Daoy (cell line): ENCODE data around the gene NUTM1. TPM values are rescaled to one million over a fixed set of nuclear protein-coding genes. Genes with fewer than 3 reads are reported as not detected.
"Not testable (repeated sequence)": the region's sequence is repeated elsewhere in the genome, so short reads cannot be mapped to it uniquely, and the experiment has no call there.

ENCODE experiments used
- DNase-seq: peaks from one replicate; pipeline ENCODE4 v3.0.0-alpha.2; 2015; ENCODE audit warnings: low read depth
- total RNA-seq: library from RNA; depleted of rRNA; stranded (reverse); fragments of >200 nt; shearing (Covaris generic); gene quantifications from 2 replicates; pipeline ENCODE4 v1.2.3, GENCODE V29; 2014

Gene NUTM1
- total RNA-seq, 1 experiment from 2014 or later, result not detected

DNA sequence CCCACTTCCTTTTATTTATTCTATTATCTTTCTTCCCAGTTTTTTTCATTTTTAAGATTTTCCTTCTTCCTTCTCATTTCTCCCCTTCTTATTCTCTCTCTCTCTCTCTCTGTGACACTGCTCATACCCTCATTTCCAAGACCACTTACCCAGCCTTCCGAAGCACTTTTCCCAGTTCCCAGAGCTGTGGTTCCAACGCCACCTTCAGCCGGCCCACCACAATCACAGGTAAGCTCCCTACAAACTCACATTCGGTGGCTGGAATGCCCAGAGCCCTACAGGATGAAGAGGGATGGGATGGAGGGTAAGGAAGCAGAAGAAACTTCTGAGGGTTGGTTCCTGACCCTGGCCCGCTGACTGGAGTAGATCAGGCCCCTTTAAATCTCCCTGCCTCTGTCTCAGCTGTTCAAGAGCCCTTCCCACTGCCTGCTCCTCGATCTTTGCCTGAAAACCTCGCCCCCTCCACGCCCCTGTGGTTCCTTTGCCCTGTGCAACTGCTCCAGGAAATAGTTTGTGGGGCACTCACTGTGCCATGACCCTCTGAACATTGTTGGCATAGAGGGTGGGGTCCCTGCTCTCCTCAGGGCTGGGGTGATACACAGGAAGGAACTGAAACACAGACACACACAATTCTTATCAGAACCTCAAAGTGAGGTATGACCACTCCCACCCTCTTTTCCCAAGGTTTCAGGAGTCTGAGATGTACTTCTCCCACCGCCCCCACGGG, 19.1 kb downstream of the NUTM1 start:
- DNase-seq, result no peak

DNA sequence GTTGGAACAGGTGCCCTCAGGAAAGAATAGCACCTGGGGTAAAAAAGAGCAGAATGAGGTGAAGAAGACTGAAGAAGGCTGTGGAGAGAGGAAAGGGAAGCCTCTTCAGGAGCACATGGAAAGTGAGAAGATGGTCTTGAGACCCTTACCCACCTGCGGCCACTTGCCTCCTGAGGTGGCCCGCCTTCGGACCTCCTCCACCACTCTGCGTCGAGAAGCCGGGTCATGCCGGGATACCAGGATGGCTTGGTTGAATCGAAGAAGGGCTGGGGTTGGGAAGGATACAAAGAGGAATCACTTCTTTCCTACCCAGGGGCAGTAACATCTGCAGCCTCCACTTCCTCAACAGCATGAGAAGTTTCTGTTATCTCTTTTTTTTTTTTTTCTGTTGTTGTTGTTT, 20.9 kb downstream of the NUTM1 start:
- DNase-seq, result no peak

GRCh38 chr15:34365091-34365825, 22.1 kb downstream of the NUTM1 start:
- no peak for DNase-seq

DNA sequence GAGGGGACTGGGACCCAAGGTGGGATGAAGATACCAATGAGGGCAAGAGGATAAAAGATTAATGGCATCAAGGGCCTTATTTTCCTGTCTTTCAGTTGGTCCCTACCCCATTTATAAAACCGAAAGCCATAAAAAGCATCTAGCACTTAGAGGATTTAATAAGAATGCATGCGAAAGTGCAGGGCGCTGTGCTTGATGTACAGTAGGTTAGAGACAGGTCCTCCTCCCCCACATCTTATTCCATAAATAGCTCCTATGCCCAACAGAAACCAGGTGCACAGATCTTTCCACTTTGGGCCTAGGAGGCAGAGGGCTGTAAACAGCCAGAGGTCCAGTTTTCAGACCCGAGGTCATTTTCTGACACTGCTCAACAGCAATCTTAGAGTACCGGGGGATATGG, 22.7 kb downstream of the NUTM1 start:
- no peak for DNase-seq

GRCh38 chr15:34366271-34367065, 23.4 kb downstream of the NUTM1 start:
- peak; percentile 82 for DNase-seq

DNA sequence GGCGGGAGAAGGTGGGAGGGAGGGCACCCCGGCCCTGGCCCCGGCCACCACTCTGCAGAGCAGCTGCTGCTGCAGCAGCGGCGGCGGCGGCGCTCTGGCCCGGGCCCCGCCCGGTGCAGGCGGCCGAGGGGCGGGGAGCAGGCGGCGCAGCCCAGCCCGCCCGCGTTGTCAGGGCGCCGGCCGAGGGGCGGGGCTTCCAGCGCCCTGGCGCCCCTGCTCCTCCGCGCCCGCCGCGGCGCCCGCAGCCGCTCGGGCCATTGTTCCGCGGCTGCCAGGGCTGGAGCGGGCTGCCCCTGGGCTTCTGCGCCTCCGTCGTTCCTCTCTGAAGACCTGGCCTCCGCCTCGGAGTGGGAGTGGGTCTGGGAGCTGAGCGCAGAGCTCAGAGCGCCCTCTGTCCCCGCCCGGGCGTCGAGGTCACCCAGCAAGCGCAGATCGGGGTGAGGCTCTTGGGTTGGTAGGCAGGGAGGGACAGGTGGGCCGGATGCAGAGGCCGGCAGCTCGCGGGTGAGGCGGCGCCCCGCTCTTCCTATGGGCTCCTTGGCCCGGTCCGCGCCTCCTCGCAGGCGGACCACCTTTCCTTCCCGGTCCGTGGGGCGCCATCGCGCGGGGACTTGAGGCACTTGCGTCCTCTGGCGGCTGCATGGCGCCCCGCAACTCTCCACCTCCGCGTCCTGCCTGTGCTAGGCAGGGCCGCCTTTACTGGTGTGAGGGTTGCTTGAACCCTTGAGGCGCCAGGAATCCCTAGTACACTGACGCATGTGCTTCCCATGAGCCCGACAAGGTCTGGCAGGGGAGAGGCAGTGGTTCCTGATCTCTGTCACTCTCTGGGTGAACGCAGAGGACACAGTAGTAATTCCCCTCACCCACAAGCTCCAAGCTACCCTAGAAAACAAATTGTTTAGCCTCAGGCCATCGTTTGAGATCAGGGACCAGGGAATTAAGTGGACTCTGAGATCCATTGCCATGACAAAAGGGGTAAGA, 24.3 kb downstream of the NUTM1 start, which contains the start of gene LPCAT4:
Gene LPCAT4 (minus strand): TSS at position 96 of the 981 bp plus-strand sequence. CDS start 96 bp downstream, outside the sequence.
- peak; percentile 92 for DNase-seq

DNA sequence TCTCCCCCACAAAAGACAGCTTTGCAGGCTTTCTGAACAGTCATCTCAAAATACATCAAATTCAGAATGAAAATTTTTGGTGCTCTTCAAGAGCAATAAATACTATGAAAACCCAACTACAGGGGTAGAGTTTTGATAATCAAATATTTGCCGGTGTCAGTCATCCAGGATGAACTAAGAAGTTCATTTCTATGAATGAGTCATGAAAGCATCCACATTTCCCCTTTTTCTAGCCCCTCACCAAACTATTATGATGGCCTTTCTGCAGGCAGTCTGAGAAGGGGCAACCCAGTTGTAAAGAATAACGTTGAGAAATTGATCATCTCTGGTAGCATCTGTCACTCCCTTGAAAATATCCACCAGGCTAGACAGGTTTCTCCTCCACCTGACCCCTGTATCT, 27.0 kb downstream of the NUTM1 start:
- DNase-seq, result no peak

DNA sequence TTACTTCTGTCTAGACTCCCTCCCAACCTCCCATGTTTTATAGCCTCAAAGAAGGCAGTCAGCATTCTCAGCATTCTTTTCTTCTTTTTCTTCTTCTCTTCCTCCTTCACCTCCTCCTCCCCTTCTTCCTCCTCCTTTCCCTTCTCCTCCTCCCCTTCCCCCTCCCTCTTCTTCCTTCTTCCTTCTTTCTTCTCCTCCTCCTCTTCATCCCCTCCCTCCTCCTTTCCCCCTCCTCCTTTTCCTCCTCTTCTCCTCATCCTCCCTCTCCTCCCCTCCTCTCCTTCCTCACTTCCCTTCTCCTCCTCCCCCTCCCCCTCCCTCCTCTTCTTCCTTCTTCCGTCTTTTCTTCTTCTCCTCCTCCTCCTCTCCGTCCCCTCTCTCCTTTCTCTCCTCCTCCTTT, 27.5 kb downstream of the NUTM1 start:
- DNase-seq, result no peak

GRCh38 chr15:34373951-34374350, 30.8 kb downstream of the NUTM1 start:
- DNase-seq, result no peak

DNA sequence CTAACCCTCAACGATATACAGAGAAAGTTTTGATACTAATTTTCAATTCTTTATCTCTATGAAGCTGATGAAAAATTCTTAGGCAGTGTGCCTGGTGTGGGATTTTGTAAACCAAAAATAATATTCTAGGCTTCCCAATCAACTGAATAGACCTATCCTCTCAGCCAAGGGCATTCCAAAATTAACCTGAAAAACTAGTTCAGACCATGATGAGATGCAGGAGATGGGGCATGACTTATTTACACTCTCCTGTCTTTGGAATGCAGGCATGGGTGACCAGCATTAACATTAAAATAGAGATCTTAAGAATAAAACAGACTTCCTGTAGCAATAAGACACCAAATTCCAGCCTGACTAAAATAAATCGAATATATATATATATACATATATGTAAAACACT, 31.7 kb downstream of the NUTM1 start:
- no peak for DNase-seq

DNA sequence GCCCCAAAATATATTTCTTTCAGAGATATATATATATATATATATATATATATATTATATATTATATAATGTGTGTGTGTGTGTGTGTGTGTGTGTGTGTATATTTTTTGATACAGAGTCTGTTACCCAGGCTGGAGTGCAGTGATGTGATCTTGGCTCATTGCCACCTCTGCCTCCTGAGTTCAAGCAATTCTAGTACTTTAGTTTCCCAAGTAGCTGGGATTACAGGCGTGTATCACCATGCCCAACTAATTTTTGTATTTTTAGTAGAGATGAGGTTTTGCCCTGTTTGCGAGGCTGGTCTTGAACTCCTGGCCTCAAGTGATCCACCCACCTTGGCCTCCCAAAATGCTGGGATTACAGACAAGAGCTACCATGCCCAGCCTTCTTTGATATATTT, 32.4 kb downstream of the NUTM1 start:
- DNase-seq, result not testable (repeated sequence)

- DNase-seq, result no peak
Measured at GRCh38 chr15:34376856-34377255, 33.7 kb downstream of the NUTM1 start.

DNA sequence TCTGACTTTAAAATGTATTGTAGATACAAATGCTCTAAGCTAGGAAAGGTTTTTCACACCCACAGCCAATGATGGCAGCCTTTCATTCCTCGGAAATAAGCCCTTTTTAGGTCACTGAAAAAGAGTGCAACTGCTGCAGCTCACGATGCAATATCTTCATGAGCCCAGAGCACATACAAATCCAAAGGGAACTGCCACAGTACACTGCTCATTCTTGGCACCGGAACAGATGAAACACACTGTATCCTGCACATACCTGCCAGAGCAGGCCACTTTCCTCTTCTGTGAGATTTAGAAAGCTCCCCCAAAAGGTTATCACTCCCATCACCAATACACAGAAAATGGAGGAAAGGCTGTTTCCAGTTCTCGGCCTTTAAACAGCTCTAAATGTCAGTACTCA, 37.4 kb downstream of the NUTM1 start:
- not testable (repeated sequence) for DNase-seq

- not testable (repeated sequence) for DNase-seq
Measured at GRCh38 chr15:34381829-34382521, 38.9 kb downstream of the NUTM1 start.

GRCh38 chr15:34389594-34390086, 46.5 kb downstream of the NUTM1 start:
- not testable (repeated sequence) for DNase-seq

DNA sequence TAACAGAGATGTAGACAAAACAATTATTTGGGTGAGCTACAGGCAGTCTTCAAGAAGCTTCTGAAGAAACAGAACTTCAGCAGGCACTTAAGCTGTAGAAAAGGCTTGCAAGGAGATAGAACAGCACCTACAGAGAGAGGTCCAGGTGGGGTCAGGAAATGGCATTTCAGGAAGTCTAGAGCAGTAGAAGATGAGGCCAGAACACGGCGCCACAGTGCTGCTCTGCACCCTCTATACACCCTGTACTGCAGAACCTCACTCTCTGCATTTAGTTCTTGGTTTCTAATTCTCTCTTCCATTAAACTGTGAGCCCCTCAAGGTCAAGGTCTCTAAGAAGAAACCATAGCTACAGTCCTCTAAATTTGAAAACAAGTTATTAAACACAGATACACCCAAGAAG, 49.9 kb downstream of the NUTM1 start:
- DNase-seq, result not testable (repeated sequence)

GRCh38 chr15:34397637-34398259, 54.6 kb downstream of the NUTM1 start:
- DNase-seq, result not testable (repeated sequence)

DNA sequence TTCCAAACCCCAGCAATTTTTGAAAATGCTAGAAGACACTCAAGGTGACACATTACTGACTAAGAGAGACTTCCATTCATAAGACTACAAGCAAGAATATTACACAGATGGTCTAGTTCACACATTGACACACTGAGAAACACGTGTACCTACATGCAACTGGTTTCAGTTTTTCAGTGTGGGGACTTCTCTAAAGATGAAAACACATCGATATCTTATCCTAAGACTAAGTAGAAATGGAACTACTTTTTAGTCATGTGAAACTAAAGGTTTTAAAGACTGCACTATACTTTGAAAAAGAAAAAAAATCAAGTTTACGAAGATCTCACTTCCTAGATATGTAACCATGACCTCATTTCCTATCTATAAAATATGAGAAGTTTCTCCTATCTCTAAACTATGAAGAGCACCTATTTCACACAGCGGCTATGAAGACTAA, 60.1 kb downstream of the NUTM1 start:
- not testable (repeated sequence) for DNase-seq

DNA sequence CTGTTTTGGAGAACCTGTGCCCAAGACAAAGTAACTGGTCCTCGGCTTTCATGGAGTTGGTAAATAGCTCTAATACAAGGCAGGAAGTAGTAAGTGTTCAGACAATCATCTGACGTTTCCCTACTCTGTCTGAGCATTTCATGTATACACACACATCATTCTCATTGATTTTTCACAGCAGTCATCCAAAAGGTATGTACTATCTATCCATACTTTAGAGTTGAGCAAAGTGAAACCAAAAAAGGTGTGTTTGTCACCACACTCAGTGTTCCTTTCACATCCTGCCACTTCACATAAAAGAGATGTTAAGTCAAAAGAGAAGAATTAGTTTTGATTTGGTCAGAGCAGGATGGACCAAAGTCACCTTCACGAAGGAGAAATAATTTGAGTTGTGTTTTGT, 60.8 kb downstream of the NUTM1 start:
- not testable (repeated sequence) for DNase-seq
